ENCODE results near the gene MTHFD1. TPM values are rescaled to one million over a fixed set of nuclear protein-coding genes. Genes with fewer than 3 reads are reported as not detected.
A peak's percentile ranks its signal among the peaks of the same experiment; 100 is the strongest.

Gene MTHFD1
- total and polyA plus RNA-seq, 2 experiments from 2014 or later, result 37.8 to 63.6 TPM

DNA sequence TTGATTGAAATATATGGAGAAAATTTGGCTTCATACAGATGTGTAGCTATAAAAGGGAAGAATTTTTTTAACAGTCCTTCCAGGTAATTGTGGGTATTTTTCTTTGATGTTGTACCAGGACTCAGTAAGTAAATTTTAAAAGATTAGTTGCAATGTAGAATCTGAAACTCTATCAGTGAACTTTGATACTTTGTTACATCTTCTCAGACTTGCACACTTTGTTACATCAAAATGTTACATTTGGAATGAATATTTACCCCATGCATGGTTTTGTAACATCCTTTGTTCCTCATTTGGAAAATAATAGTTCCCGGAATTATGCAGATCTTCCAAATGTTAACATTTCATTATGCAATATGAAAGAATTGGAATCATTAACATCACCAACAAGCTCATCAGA is 13.8 kb downstream of the MTHFD1 start:
- DNase-seq (ENCODE audit: low read depth in 1 of 2, low spot score in 1 of 2), result no peak
- Histone ChIP-seq H3K4me1 (ENCODE audit: low read depth) (no peaks in the 10 kb centered on the region), H3K36me3 (no peaks in the 10 kb centered on the region), H3K4me3 (no peak overlapping the region), H3K9me3 (ENCODE audit: low read depth) (no peaks in the 10 kb centered on the region), H3K27ac (no peak overlapping the region), H3K27me3 (no peaks in the 10 kb centered on the region)
- TF ChIP-seq, protein P1, sequence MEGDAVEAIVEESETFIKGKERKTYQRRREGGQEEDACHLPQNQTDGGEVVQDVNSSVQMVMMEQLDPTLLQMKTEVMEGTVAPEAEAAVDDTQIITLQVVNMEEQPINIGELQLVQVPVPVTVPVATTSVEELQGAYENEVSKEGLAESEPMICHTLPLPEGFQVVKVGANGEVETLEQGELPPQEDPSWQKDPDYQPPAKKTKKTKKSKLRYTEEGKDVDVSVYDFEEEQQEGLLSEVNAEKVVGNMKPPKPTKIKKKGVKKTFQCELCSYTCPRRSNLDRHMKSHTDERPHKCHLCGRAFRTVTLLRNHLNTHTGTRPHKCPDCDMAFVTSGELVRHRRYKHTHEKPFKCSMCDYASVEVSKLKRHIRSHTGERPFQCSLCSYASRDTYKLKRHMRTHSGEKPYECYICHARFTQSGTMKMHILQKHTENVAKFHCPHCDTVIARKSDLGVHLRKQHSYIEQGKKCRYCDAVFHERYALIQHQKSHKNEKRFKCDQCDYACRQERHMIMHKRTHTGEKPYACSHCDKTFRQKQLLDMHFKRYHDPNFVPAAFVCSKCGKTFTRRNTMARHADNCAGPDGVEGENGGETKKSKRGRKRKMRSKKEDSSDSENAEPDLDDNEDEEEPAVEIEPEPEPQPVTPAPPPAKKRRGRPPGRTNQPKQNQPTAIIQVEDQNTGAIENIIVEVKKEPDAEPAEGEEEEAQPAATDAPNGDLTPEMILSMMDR (IDR thresholded peaks at IDR 0.05; ENCODE audit: low read depth, low read length), result no peak

DNA sequence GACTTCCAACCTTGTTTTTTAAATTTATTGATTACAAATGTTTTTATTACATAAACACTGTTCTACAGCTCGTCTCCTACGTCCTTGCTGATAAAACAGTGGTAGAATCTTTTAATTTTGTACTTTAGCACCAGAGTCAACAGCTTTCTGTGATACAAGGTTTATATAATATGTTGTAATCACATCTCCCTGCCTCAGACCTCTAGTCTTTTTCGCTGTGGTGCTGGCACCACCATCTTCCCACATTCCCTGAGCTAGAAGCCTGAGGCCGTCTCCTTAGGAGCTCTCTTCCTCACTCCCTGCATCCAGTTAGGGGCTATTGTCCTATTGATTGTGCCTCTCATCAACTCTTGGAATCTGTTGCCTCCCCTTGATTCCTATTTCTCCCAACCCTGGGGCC is 17.1 kb downstream of the MTHFD1 start:
- H3K27me3 ChIP-seq, result no peaks in the 10 kb centered on the region
- no peak overlapping the region for H3K4me3 ChIP-seq
- no peaks in the 10 kb centered on the region for H3K36me3 ChIP-seq
- no peaks in the 10 kb centered on the region for H3K9me3 ChIP-seq (ENCODE audit: low read depth)
- TF ChIP-seq, protein P1 (IDR thresholded peaks at IDR 0.05; ENCODE audit: low read depth, low read length), result no peak
- no peak for DNase-seq (ENCODE audit: low read depth in 1 of 2, low spot score in 1 of 2)
- H3K4me1 ChIP-seq (ENCODE audit: low read depth), result no peaks in the 10 kb centered on the region
- H3K27ac ChIP-seq, result no peak overlapping the region

DNA sequence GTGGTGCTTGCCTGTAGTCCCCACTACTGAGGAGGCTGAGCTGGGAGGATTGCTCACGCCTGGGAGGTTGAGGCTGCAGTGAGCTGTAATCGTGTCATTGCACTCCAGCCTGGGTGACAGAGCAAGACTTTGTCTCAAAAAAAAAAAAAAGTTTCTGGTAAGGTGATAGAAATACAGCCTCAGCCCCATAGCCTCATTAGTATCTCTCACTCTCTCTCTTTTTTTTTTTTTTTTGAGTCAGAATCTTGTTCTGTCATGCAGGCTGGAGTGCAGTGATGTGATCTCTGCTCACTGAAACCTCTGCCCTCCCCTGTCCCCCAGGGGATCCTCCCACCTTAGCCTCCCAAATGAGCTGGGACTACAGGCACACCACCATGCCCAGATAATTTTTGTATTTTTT is 19.2 kb downstream of the MTHFD1 start:
- TF ChIP-seq, protein P1 (IDR thresholded peaks at IDR 0.05; ENCODE audit: low read depth, low read length), result no peak
- H3K4me1 ChIP-seq (ENCODE audit: low read depth), result no peaks in the 10 kb centered on the region
- no peaks in the 10 kb centered on the region for H3K9me3 ChIP-seq (ENCODE audit: low read depth)
- DNase-seq (ENCODE audit: low read depth in 1 of 2, low spot score in 1 of 2), result no peak
- no peak overlapping the region for H3K27ac ChIP-seq
- no peak overlapping the region for H3K4me3 ChIP-seq
- H3K27me3 ChIP-seq, result no peaks in the 10 kb centered on the region
- no peaks in the 10 kb centered on the region for H3K36me3 ChIP-seq

DNA sequence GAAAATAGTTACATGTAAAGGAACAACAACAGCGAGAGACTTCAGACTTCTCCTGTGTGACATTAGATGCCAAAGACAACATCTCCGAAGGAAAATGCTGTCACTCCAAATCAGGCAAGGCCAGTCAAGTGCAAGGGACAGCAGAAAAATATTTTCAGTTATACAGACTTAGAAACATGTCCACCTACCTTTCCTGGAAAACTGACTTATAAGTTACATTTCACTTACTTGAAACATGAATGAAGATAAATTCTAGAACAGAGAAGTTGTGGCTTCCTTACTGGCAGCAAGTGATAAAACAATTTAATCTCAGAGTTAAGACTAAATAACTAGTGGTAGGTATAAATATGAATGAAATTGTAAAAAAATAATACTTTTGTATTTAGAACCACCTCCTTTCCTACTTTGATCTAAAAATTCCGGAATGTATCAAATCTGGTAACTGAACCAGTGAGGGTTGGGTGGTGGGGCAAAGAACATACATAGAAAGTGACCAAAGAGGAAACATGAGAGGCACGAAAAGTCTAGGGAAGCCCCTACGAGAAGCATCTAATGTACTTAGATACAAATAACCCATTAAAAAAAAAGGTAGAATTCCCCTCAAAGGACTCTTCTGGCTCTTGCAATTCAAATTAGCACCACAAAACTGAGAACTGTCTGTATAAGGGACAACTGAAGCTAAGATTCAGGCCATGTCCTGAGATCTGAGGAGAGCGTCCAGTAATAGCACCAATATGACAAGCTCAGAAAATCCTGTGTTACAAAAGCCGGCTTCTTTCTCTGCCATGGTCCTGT is 21.2 kb downstream of the MTHFD1 start:
- Histone ChIP-seq H3K27ac (no peak overlapping the region), H3K27me3 (no peaks in the 10 kb centered on the region)
- no peak for DNase-seq (ENCODE audit: low read depth in 1 of 2, low spot score in 1 of 2)

DNA sequence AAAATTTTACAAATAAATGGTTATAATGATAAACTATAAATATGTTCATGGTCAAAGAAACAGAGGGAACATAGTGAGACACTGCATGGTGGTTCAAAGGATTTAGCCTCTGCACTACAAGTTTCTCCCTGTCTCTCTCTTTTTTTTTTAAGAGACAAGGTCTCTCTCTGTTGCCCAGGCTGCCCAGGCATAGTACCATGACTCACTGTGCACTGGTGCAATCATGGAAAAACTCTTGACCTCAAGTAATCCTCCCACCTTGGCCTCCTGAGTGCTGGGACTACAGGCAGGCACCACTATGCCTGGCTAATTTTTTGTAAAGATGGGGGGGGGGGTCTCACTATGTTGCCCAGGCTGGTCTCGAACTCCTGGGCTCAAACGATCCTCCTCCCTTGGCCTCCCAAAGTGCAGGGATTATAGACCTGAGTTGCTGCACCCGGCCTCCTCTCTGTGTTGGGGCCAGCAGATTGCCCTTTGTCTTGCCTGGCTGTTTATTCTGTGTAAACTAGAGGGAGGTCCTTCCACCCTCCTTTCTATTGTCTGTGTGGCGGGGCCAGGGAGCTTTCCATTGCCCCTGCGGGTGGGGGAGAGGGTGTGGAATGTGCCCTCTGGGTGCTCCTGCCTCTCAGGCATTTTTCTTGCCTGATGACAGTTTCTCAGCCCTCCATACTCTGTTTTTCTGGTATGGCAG is 22.1 kb downstream of the MTHFD1 start:
- Histone ChIP-seq H3K4me3 (no peak overlapping the region), H3K27ac (no peak overlapping the region), H3K4me1 (ENCODE audit: low read depth) (no peaks in the 10 kb centered on the region), H3K36me3 (peaks cover 10% of the 10 kb centered on the region), H3K9me3 (ENCODE audit: low read depth) (no peaks in the 10 kb centered on the region), H3K27me3 (no peaks in the 10 kb centered on the region)
- TF ChIP-seq, protein P1 (IDR thresholded peaks at IDR 0.05; ENCODE audit: low read depth, low read length), result no peak
- DNase-seq (ENCODE audit: low read depth in 1 of 2, low spot score in 1 of 2), result peak in 1 of 2 donors; percentile 63

More for the DNA sequence above, 21.2 kb downstream of the MTHFD1 start:
- Histone ChIP-seq H3K36me3 (peaks cover 7% of the 10 kb centered on the region), H3K4me3 (no peak overlapping the region), H3K9me3 (ENCODE audit: low read depth) (no peaks in the 10 kb centered on the region), H3K4me1 (ENCODE audit: low read depth) (no peaks in the 10 kb centered on the region)
- TF ChIP-seq, protein P1 (IDR thresholded peaks at IDR 0.05; ENCODE audit: low read depth, low read length), result no peak
